NCI-H2081 treated with DMSO at 0.1 percent for 48 hours (cell line): ENCODE results near the gene CYTH4.

ENCODE experiments used
- DNase-seq: peaks from one replicate; lab custom pipeline; 2025; lab: John Stamatoyannopoulos, UW

Gene CYTH4

GRCh38 chr22:37329238-37330140 is 47.2 kb downstream of the CYTH4 start:
- no peak for DNase-seq

GRCh38 chr22:37330200-37331033 is 48.1 kb downstream of the CYTH4 start:
- DNase-seq = no peak

GRCh38 chr22:37331034-37331428 is 48.7 kb downstream of the CYTH4 start:
- no peak for DNase-seq

GRCh38 chr22:37331856-37332536 is 49.7 kb downstream of the CYTH4 start:
- no peak for DNase-seq

- DNase-seq = no peak
Observed at GRCh38 chr22:37333724-37334460, 51.6 kb downstream of the CYTH4 start.

GRCh38 chr22:37334461-37334858 is 52.2 kb downstream of the CYTH4 start:
- DNase-seq = no peak

GRCh38 chr22:37334859-37335805 is 52.8 kb downstream of the CYTH4 start:
- DNase-seq = no peak

GRCh38 chr22:37335806-37336199 is 53.5 kb downstream of the CYTH4 start:
- DNase-seq = no peak

- DNase-seq = no peak
Observed at GRCh38 chr22:37336579-37336978, 54.3 kb downstream of the CYTH4 start.

GRCh38 chr22:37337204-37337943 is 55.1 kb downstream of the CYTH4 start:
- no peak for DNase-seq

GRCh38 chr22:37338539-37339246 is 56.4 kb downstream of the CYTH4 start:
- no peak for DNase-seq

- DNase-seq = peak; percentile 41
Observed at GRCh38 chr22:37340331-37341262, 58.3 kb downstream of the CYTH4 start.

- no peak for DNase-seq
Observed at GRCh38 chr22:37342065-37342464, 59.8 kb downstream of the CYTH4 start.

GRCh38 chr22:37343348-37343747 is 61.0 kb downstream of the CYTH4 start:
- DNase-seq = no peak

GRCh38 chr22:37343863-37344734 is 61.8 kb downstream of the CYTH4 start:
- DNase-seq = no peak

- DNase-seq = no peak
Observed at GRCh38 chr22:37344735-37345449, 62.6 kb downstream of the CYTH4 start.
